ENCODE results near the gene CORO1A.
"Not testable (repeated sequence)": the region's sequence is repeated elsewhere in the genome, so short reads cannot be mapped to it uniquely, and the experiment has no call there.

CORO1A gene

GRCh38 chr16:30173054-30173453 is 10.3 kb upstream of the CORO1A start:
- DNase-seq: no peak

- DNase-seq: not testable (repeated sequence)
Observed at GRCh38 chr16:30176876-30177275, 6.5 kb upstream of the CORO1A start.

- DNase-seq: no peak
Observed at GRCh38 chr16:30179195-30179594, 4.2 kb upstream of the CORO1A start.

- DNase-seq: no peak
Observed at GRCh38 chr16:30179931-30180330, 3.5 kb upstream of the CORO1A start.

GRCh38 chr16:30180741-30181140 is 2.7 kb upstream of the CORO1A start:
- no peak for DNase-seq

GRCh38 chr16:30184096-30184890 is 891 bp downstream of the CORO1A start:
- DNase-seq: peak; percentile 89

GRCh38 chr16:30184891-30185682 is 1.7 kb downstream of the CORO1A start:
- DNase-seq: peak; percentile 26

GRCh38 chr16:30185683-30186421 is 2.5 kb downstream of the CORO1A start:
- peak; percentile 87 for DNase-seq

GRCh38 chr16:30186444-30186781 is 3.0 kb downstream of the CORO1A start:
- DNase-seq: no peak

GRCh38 chr16:30186782-30187555 is 3.6 kb downstream of the CORO1A start:
- DNase-seq: peak; percentile 90

GRCh38 chr16:30187556-30187865 is 4.1 kb downstream of the CORO1A start:
- DNase-seq: no peak

GRCh38 chr16:30187971-30188561 is 4.7 kb downstream of the CORO1A start:
- DNase-seq: no peak

- not testable (repeated sequence) for DNase-seq
Observed at GRCh38 chr16:30191158-30191557, 7.8 kb downstream of the CORO1A start.

GRCh38 chr16:30193098-30193497 is 9.7 kb downstream of the CORO1A start:
- not testable (repeated sequence) for DNase-seq

GRCh38 chr16:30193615-30194014 is 10.2 kb downstream of the CORO1A start, which contains the start of the genes BOLA2B and SLX1A:
Gene BOLA2B, minus strand, starts transcription at chr16:30193666. Its CDS starts 71 bp downstream, at chr16:30193595.
Gene SLX1A, plus strand, starts transcription at chr16:30193875. Its CDS starts 210 bp downstream, at chr16:30194085.
- DNase-seq: not testable (repeated sequence)

GRCh38 chr16:30194172-30194925 is 10.9 kb downstream of the CORO1A start:
- DNase-seq: not testable (repeated sequence)

- DNase-seq: not testable (repeated sequence)
Observed at GRCh38 chr16:30197001-30197400, 13.6 kb downstream of the CORO1A start.

GRCh38 chr16:30199049-30199448 is 15.6 kb downstream of the CORO1A start, which contains the start of gene SULT1A3:
Gene SULT1A3, plus strand, starts transcription at chr16:30199255. Its CDS starts 1,474 bp downstream, at chr16:30200729.
- not testable (repeated sequence) for DNase-seq

- not testable (repeated sequence) for DNase-seq
Observed at GRCh38 chr16:30199608-30200343, 16.4 kb downstream of the CORO1A start.

GRCh38 chr16:30205541-30206236 is 22.3 kb downstream of the CORO1A start:
- not testable (repeated sequence) for DNase-seq
